Measurements from ENCODE around the gene PANK1.
A peak's percentile ranks its signal among the peaks of the same experiment; 100 is the strongest.

The PANK1 gene

DNA sequence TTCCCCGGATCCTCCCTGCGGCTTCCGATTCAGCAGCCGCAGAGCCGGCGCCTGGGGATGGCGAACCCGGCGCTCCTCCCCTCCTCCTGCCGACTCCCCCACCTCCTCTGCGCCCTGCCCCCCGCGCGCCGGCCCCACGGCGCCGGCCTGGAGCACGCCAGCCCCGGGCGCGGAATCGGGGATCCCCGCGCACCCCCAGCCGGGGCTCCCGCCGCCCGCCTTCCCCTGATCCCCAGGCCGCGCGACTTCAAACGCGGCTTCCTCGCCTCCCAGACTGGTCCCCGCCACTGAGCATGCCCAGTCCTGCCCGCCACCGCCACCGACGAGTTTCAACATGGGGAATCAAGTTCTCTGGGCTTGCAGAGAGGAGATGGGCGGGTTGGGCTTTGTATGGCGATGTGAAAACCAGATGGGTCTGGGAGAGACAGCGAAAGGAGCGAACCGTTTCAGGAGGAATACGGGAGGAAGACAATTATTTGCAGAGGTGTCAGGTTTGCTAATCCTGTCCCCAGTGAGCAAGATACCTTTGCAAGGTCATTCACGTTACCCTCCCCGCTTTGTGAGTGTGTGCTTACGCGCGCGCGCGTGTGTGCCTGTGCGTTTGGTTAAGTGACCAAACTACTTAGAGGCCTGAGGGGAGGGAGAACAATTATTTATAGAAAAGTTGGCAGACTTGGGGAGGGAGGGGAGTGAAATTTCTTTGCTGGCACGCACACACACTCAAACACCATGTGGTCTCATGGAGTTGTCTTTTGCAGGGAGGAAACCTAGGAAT, at the start of gene PANK1:
Gene PANK1 (minus strand): TSS at position 276 of the 775 bp plus-strand sequence. CDS start 351 bp downstream, outside the sequence.
- peak; percentile 30 to 74 (median 62) for DNase-seq

DNA sequence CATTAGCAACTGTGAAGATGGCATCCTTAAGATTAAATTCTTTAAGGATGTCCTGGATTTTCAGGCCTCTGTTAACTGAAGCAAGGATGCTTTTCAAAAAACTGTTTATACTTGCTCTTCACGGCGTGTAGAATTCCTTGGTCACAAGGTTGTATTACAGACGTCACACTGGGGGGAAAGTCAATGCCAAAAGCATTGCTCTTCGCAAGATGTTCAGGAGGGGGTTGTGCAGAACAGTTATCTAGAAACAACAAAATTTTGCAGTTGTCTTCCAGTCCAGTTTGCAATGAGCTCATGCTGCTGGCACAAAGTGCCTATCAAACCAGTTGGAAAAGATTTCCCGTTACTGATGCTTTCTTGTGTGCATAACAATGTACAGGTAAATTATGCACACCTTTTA, 48.1 kb upstream of the PANK1 start:
- no peak for DNase-seq

DNA sequence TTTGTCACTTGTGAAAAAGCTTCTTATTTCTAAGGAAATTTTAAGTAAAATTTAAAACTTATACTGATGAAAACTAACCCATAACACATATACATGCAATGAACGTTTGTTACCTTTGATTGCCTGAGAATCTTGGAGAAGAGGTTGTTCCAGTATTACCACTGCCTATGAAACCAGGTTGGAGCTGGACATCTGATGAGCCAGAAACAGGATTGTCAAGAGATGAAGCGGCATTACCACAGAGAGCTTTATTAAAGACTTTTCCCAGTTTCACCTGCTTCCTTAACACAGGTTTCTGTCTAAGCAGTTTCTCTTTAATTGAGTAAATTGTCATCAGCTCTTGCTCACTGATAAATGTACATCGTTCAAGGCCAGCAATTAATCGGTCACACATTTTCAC, 47.4 kb upstream of the PANK1 start:
- DNase-seq = no peak

DNA sequence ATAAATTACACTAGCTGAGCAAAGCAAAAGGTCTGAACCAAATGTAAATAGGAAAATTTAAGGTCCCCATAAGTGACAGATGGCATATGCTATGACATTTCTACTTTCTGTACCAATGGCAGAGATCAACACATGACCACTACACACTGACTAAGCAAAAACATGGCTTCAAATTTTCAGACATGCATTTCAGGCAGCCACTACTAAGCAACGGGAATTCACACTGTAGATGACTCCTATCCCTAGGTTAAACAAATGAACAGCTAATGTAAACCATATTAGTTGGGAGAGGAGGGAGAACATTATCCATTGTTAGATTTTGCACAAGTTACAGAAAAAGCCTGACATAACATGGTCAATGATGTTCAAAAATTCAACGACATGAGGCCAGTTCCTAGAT, 45.0 kb upstream of the PANK1 start:
- no peak for DNase-seq

DNA sequence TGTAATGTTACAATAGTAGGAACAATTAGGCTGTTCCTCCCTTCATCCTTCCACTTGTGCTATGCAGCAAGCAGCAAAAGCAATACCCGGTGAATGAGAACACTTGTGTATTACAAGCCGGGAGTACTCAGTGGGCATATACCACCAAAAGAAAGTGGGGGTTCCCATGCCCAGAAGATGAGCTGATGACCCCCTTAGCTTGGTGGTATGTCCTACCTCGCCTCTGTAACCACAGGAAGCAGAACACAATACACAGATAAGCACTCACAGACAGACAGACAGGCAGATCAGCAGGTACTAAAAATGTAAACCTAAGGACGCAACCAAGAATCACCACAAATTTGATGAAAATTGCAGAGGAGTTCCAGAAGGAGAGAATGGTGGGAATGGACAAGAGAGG, 40.9 kb upstream of the PANK1 start:
- DNase-seq = no peak

DNA sequence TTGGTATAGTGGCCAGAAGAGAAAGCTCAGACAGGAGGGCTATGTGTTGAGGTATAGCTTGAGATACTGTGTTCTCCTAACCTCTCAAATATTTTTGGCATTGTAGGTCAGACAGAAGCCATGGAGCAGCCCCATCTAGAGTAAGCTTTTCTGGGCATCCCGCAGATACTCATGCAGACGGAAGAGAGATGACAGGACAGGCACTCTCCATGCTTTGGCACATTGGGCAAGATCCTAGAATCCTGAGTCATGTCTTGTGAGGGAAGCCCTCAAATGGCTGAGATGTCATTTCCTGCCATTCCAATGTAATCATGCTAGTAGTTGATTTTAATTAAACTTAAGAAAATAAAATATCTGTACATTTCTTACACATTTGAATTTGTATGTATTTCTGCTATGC, 39.6 kb upstream of the PANK1 start:
- no peak for DNase-seq

DNA sequence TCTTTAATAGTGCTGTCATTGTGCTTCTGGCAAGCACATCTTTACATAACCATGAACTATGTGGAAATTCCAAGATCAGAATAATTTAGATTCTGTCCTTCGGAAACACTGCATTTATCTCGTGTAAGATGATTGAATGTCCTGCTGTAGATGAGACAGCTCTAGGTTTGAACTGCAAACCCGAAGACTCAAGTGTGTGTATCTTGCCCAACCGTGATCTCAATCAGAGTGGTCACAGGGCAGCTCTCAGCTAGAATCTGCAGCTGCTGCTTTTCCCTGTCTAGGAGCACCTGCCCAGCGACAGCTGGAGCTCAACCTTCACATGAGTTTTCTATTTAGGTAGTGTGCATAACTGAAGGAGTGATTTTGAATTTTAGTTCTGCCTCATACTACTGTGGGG, 38.8 kb upstream of the PANK1 start:
- no peak for DNase-seq

DNA sequence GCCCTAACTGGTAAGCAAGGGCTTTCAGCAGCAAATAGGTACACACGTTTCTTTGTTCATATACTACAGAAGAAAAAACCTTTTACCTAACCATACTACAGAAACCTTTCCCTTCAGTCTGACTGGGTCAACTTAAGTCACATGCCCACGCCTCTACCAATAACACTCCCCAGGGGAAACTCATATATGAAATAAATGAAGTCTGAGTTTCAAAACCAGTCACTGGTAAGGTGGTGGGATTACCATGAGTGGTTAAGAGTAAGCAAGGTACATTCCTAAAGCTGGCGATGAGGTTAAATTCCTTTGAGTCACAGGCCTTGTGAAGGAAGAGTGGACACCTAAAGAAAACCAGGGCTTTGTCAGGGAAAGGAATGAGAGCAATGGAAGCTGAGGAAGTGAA, 34.9 kb upstream of the PANK1 start:
- DNase-seq = no peak

DNA sequence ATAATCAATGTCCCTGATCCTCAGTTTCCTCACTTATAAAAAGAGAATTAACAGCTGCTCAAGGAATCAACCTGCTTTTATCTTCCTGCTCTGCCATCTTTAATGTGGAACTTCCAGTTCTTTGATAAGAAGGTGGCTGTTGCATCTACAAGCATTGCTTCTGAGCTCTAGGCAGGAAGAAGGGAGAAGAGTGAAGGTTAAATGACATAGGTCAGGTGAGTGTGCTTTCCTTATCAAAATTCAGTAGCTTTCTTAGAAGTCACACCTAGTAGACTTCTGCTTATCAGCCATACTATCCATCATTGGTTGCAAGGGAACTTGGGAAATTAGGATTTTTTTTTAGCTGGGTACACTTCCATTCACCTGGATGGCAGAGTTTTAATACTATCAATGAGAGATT, 32.3 kb upstream of the PANK1 start:
- DNase-seq = no peak

DNA sequence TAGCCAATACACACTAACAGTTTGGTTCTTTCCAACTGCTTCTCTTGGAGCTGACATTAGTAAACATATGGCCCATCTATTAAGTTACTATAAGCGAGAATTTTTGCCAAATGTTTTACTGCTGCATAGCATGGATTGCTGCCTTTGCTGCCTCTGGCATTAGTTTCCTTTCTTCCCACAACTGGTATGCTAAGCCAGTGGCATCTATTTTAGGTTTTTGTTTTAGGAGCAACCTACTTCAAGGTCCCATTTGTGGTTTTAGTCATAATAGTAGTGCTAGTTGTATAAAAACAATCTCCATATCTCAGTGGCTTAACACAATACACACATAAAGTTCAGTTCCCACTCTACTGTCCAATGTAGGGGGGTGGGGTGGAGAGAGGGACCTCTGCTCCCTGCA, 25.9 kb upstream of the PANK1 start:
- DNase-seq = no peak

DNA sequence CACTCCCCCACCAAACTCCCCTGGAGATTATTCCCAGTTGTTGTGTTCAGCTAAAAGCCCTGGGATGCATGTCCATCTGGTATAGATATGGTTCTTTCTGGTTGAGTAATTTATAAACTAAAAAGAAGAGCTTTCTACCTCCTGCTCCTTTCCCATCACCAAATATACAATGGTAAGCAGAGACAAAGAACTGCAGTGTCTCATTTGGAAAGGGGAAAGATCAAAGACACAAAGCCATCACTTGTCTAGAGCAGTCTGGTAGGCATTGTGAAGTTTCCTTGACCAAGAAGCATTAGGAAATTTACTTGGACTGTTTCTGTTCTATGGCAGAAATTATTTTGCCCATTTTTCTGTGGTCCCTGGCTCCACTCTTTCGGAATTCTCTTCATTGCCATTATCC, 24.9 kb upstream of the PANK1 start:
- no peak for DNase-seq

DNA sequence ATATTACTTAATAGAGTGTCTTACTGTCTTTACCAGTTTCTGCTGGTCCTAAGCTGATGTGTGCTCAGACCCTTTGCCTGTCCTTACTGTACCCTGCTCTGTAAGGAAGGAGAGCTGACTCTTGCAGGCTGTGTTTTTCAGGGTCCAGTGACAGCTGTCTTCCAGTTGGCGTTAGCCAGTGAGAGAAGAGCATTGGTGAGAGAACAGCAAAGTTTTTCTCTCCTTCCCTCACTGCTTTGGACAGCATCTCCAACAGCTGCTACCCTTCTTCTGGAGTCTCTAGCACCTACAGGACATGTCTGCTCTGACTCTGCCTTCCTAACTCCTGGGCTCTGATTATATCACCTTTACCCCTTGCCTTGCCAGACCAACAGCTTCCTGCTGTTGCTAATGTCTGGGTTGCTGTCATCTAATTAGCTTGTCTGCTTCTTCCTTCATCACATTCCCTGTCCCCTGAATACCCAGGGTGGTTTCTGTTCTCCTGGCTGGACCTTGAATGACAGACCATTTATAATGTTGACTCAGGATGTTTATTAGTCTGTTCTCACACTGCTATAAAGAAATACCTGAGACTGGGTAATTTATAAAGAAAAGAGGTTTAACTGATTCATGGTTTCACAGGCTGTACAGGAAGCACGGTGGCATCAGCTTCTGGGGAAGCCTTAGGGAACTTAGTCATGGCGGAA, 23.5 kb upstream of the PANK1 start:
- no peak for DNase-seq

DNA sequence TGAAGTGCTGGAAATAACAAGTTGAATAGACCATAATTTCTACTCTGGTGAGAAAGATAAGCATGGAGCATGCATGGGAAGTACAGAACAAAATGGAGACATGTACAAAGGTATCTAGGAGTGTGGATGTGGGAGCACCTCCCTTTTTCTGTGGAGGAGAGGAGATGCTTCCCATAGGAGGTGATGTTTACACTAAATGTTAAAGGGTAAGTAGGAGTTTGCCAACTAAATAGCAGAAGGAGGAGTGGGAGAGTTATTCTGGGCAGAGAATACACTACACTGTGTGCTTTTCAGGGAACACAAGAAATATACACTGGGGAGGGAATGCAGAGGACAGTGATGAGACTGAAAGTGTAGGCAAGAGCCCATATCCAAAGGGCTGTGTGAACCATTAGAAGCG, 21.1 kb upstream of the PANK1 start:
- no peak for DNase-seq

DNA sequence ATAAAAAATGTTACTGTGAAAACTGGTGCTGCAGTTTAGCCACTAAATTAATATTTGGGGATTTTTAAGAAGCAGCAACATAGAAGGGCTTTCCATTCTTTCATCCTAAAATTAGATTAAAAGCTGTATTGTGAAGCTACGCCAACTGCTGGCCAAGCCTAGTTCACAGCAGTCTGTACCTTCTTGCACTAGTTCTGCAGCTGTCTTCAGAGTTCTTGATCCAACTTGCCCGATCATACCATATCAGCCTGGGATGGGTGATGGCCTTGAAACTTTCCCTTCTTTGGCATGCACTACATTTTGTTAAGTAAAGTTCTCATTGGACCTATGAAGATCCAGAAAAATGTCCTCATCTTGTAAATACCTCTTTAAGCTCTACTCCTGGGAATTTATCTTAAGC, 20.3 kb upstream of the PANK1 start:
- DNase-seq = no peak

DNA sequence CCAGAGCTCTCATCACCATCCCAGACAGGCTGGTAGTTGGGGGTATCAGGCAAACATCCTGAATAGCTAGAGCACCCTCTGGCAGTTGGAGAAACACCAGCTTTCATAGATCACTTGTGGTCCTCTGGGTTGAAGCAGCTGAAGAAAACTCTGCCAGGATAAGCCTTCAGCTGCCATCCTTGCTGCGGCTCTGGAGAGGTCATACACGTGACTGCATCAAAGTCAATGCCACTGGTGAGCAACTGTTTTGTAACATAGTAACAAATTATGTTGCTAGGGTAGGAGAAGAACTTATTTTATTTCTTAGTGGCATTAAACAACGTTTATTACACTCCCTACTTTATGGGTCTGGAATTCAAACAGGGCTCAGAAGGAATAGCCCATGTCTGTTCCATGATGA, 19.2 kb upstream of the PANK1 start:
- DNase-seq = no peak

DNA sequence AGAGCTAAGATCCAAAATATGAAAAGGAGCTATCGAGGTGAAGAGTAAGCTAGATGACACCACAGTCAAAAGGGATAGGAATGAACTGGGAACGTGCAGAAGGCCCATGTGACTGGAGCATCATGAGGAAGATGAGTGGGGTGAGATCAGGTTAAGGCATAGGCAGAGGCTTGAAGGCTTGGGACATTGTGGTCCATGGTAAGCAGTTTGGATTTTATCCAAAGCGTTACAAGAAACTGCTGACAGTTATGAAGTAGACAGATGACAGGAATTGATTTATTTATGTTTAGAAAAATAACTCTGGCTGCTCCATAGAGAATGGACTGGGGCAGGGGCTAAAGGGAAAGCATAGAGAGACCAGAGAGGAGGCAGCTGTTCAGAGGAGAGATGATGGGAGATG, 18.1 kb upstream of the PANK1 start:
- DNase-seq = no peak

DNA sequence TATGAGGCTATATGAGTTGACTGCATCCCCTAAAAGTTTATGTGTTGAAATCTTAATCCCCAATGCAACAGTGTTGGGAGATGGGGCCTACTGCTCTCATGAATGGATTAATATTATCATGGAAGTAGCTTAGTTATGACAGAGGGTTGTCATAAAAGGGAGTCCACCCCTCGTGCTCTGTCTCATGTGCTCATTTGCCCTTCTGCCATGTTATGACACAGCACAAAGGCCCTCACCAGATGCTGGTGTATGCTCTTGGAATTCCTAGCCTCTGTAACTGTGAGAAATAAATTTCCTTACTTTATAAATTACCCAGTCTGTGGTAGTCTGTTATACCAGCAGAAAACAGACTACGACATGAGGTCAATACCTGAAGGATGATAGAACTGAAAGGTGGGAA, 17.6 kb upstream of the PANK1 start:
- no peak for DNase-seq

DNA sequence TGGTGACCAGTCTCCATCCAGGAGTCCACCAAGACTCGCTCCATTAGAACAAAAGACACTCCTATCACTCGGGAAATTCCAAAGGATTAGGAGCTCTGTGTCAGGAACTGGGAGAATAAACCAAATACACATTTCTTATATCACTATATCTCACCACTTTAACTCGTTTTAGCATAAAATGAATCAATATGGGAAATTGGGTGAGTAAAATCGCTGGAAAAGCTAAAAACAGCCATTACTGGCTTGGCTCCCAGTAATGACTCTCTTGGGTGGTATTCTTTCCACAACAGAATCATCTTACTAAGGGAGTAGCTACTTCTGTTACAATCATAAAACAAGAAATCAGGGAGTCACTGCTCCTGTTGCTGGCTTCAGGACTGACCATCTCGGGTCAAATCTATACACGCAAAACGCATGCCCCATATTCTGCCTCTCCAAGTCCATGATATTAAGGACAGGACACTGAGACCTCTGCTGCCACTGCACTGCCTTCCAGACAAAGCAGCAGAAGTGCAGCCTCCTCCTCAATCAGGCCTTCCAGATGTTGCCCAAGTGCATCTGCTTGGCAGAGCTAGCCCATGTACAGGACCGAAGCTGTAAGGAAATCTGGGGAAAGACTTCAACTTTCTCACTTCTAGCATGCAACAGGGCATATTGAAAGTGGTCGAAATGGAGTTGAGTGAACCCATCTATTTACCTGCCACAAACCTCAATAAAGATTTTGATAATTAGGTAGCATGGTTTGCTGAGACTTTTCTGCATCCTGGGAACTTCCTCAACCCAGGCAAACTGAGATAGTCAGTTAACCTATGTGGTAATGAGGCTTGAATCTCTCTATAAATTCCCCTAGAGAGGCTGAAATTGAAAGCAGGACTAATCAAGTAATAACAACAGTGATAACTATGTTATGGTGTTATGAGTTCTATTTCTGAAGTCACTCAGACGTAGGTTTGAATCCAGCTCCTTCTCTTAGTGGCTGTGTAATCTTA, 14.4 kb upstream of the PANK1 start:
- DNase-seq = no peak

DNA sequence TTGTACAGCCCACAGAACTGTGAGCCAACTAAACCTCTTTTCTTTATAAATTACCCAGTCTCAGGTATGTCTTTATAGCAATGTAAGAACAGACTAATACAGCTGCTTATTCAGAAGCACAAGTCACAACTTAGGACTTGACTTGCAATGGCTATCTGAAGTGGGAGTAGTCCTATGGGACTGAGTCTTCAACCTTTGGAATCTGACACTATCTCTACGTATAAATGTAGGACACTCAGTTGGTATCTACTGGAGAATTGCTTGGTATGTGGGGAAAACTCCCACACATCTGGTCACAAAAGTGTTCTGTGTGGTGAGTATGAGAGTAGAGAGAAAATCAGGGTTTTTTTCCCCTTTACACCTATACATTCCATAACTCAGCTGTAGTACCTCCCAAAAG, 12.3 kb upstream of the PANK1 start:
- no peak for DNase-seq

DNA sequence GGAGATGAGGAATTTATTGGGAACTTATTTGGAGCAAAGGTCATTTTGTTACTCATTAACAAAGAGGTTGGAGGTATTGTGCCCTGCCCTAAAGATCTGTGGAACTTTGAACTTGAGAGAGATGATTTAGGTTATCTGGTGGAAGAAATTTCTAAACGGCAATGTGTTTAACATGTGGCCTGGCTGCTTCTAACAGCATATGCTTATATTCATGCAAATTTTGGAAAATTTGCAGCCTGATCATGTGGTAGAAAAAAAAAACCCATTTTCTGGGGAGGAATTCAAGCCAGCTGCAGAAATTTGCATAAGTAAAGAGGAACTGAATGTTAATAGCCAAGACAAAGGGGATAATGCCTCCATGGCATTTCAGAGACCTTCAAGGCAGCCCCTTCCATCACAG, 10.7 kb upstream of the PANK1 start:
- no peak for DNase-seq

DNA sequence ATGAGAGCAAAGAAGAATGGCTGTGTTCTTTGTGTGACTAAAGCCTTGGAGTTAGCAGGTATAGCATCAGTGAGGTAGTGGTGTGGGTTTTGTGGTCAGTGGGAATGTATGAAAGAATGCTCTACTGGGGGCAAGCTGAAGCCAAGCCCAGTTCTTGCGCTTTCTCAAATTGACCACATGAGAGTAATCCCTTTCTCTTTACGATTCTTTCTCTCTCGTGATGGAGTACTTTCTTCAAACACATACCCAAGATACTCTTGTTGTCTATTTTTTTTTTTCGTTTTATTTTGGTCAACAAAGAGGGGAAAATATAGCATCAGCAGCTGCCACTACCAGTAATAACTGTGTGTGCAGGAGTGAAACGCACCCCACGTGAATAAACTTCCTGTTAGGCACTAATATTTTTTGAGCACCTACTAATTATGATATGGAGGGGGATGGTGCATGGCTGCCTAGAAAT, 8.4 kb upstream of the PANK1 start:
- DNase-seq = no peak

DNA sequence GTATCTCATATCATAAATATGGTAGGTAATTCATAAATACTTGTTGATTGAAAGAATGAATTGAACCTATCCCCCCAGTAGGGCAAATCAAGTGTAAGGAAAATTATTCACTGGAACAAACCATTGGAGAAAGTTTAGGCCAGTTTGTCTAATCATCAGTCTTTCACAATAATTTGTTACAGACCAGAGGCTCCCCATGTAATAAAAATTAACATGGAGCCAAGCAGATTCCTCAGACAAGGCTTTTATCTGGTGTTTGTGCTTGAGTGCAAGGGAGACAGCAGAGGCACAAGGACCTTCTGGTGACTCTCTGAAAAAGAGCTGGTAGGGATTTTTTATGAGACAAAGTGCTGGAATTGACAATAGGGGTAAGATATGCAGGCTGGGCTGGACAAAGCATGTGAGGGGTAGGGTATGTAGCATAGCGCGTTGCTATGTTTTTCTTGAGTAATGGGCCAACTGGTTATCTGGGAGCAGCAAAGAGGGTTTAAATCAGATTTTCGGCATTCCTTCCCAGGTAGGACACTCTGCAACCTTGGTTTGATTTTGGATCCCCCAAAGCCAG, 7.8 kb upstream of the PANK1 start:
- no peak for DNase-seq

DNA sequence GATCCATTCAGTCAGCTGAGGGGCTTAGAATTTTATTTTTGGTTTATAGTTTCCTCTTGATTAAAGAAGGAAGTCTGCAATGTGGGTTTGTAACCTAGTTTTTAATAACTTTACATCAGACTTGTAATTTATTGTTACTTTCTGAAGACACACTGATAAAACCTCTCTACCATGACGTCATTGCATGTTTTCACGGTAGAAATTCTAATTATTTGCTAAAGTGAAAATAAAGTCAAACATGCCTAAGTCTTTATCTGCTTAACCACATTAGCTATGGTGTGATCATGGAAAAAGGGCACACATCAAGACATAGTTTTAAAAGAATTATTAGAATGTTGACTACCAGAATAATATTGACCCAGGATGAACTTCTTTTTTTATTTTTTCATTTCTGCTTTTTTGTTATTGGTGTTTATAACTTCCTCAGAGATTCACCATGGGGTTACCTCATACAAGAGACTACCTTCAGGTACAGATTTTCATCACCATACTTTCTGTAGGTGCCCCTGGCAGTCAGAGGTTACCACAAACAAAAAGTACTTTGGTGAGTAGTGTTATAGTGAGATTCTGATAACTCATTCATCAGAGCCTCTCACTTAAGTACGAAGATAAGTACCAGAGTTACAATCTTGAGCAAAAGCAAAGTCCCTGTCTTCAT, 7.0 kb upstream of the PANK1 start:
- no peak for DNase-seq
